ENCODE measurements around the gene VMP1. TPM values are rescaled to one million over a fixed set of nuclear protein-coding genes. Genes with fewer than 3 reads are reported as not detected.
A peak's percentile ranks its signal among the peaks of the same experiment; 100 is the strongest.
"Not testable (repeated sequence)": the region's sequence is repeated elsewhere in the genome, so short reads cannot be mapped to it uniquely, and the experiment has no call there.

The VMP1 gene
- total RNA-seq, 1 experiment from 2014 or later: 277 TPM

GRCh38 chr17:59851439-59852375 lies 144.3 kb downstream of the VMP1 start:
- no peaks in the 10 kb centered on the region for H3K9me2 ChIP-seq (replicated peaks; ENCODE audit: low read length)
- ChIA-PET POLR2A (ENCODE audit: unreplicated experiment) (interaction anchor here (0.5 kb wide), 1 partner anchor 8 kb away, joined by 5 read pairs; no protein-coding TSS in a partner anchor), CTCF (no interaction called here)
- H3K79me2 ChIP-seq (ENCODE audit: low read length): peaks cover 15% of the 10 kb centered on the region
- H3K36me3 ChIP-seq (ENCODE audit: low read depth, low read length): no peaks in the 10 kb centered on the region
- ATAC-seq: no peak
- intact Hi-C loops (cut with micrococcal nuclease): loop anchor here (2.0 kb wide), 2 partner anchors 69 to 145 kb away; partner anchors contain the start of genes PTRH2 and VMP1
- TF ChIP-seq CTCF (conservative IDR thresholded peaks at IDR 0.05; ENCODE audit: low read depth, low read length) (no peak), EZH2 (IDR thresholded peaks at IDR 0.05; ENCODE audit: low read length, unreplicated experiment) (no peak)
- no peaks in the 10 kb centered on the region for H4K20me1 ChIP-seq (ENCODE audit: low read length)
- no peaks in the 10 kb centered on the region for H3K27me3 ChIP-seq (ENCODE audit: low read length)
- peak; percentile 35 for DNase-seq
- no peaks in the 10 kb centered on the region for H3K9me3 ChIP-seq (ENCODE audit: low read length)
- H3K27ac ChIP-seq (ENCODE audit: low read length): peak overlapping the region; percentile 92
- BruUV-seq (replicated peaks): no TSS peak
- H3K4me1 ChIP-seq (ENCODE audit: insufficient read depth, low read length): peaks cover 63% of the 10 kb centered on the region
- H3K9ac ChIP-seq (ENCODE audit: low read length): peak overlapping the region; percentile 68
- no peak overlapping the region for H3K4me2 ChIP-seq (ENCODE audit: low read length)
- H2AFZ ChIP-seq (ENCODE audit: low read length): no peak overlapping the region
- peaks cover 1% of the 10 kb centered on the region for H3F3A ChIP-seq (ENCODE audit: low read length, unreplicated experiment)
- H3K4me3 ChIP-seq (ENCODE audit: low read length): no peak overlapping the region

- BruUV-seq (replicated peaks): TSS peak; percentile 63
- H3K9me2 ChIP-seq (replicated peaks; ENCODE audit: low read length); H3F3A ChIP-seq (ENCODE audit: low read length, unreplicated experiment); H3K36me3 ChIP-seq (ENCODE audit: low read depth, low read length); H3K27me3 ChIP-seq (ENCODE audit: low read length); DNase-seq; H3K9me3 ChIP-seq (ENCODE audit: low read length); H3K4me3 ChIP-seq (ENCODE audit: low read length); H4K20me1 ChIP-seq (ENCODE audit: low read length); ATAC-seq: not testable (repeated sequence)
- peaks cover 62% of the 10 kb centered on the region for H3K4me1 ChIP-seq (ENCODE audit: insufficient read depth, low read length)
- intact Hi-C loops (cut with micrococcal nuclease): loop anchor here (1.0 to 2.0 kb wide), 4 partner anchors 8 to 146 kb away; partner anchors contain the start of genes PTRH2 and VMP1
- peaks cover 20% of the 10 kb centered on the region for H3K79me2 ChIP-seq (ENCODE audit: low read length)
- peak overlapping the region; percentile 68 for H3K9ac ChIP-seq (ENCODE audit: low read length)
- ChIA-PET POLR2A (ENCODE audit: unreplicated experiment) (interaction anchor here (0.6 to 1.0 kb wide), 6 partner anchors 10 to 95 kb away, joined by 3 to 46 read pairs (median 16); no protein-coding TSS in a partner anchor), CTCF (interaction anchor here (0.6 to 1.2 kb wide), 4 partner anchors 9 to 99 kb away, joined by 6 to 18 read pairs (median 14); no protein-coding TSS in a partner anchor)
- H3K27ac ChIP-seq (ENCODE audit: low read length): peak overlapping the region; percentile 92
- peak overlapping the region; percentile 43 for H3K4me2 ChIP-seq (ENCODE audit: low read length)
- H2AFZ ChIP-seq (ENCODE audit: low read length): peak overlapping the region; percentile 22; the same call in 1 of the 2 replicates
Observed at GRCh38 chr17:59852847-59853167, 145.4 kb downstream of the VMP1 start.

- TSS peak; percentile 70 for BruUV-seq (replicated peaks)
- peaks cover 7% of the 10 kb centered on the region for H3F3A ChIP-seq (ENCODE audit: low read length, unreplicated experiment)
- ChIA-PET POLR2A (ENCODE audit: unreplicated experiment) (interaction anchor here (0.6 to 1.1 kb wide), 10 partner anchors 10 to 653 kb away, joined by 3 to 46 read pairs (median 11); no protein-coding TSS in a partner anchor), CTCF (interaction anchor here (0.6 to 1.2 kb wide), 8 partner anchors 8 to 225 kb away, joined by 4 to 18 read pairs (median 6); no protein-coding TSS in a partner anchor)
- no peaks in the 10 kb centered on the region for H3K27me3 ChIP-seq (ENCODE audit: low read length)
- H3K4me2 ChIP-seq (ENCODE audit: low read length): peak overlapping the region; percentile 54
- H3K9me2 ChIP-seq (replicated peaks; ENCODE audit: low read length): no peaks in the 10 kb centered on the region
- no peaks in the 10 kb centered on the region for H4K20me1 ChIP-seq (ENCODE audit: low read length)
- peak overlapping the region; percentile 92 for H3K27ac ChIP-seq (ENCODE audit: low read length)
- peak; percentile 100 for DNase-seq
- peak overlapping the region; percentile 81 for H3K9ac ChIP-seq (ENCODE audit: low read length)
- no peaks in the 10 kb centered on the region for H3K9me3 ChIP-seq (ENCODE audit: low read length)
- peaks cover 62% of the 10 kb centered on the region for H3K4me1 ChIP-seq (ENCODE audit: insufficient read depth, low read length)
- peak; percentile 90 for ATAC-seq
- peaks cover 20% of the 10 kb centered on the region for H3K79me2 ChIP-seq (ENCODE audit: low read length)
- TF ChIP-seq CTCF (conservative IDR thresholded peaks at IDR 0.05; ENCODE audit: low read depth, low read length): peak; percentile 90
- TF ChIP-seq EZH2phosphoT487 (IDR thresholded peaks at IDR 0.05; ENCODE audit: borderline replicate concordance, low read length): no peak
- intact Hi-C loops (cut with micrococcal nuclease): loop anchor here (1.0 to 2.0 kb wide), 4 partner anchors 8 to 147 kb away; partner anchors contain the start of genes PTRH2 and VMP1
- H3K36me3 ChIP-seq (ENCODE audit: low read depth, low read length): no peaks in the 10 kb centered on the region
- H3K4me3 ChIP-seq (ENCODE audit: low read length): no peak overlapping the region
- H2AFZ ChIP-seq (ENCODE audit: low read length): peak overlapping the region; percentile 22; the same call in 1 of the 2 replicates
Observed at GRCh38 chr17:59853168-59853918, 145.9 kb downstream of the VMP1 start.

GRCh38 chr17:59853919-59854729 lies 146.7 kb downstream of the VMP1 start:
- H3K27me3 ChIP-seq (ENCODE audit: low read length); ATAC-seq; H4K20me1 ChIP-seq (ENCODE audit: low read length); DNase-seq; H3K9me3 ChIP-seq (ENCODE audit: low read length); H2AFZ ChIP-seq (ENCODE audit: low read length); BruUV-seq (replicated peaks); H3K36me3 ChIP-seq (ENCODE audit: low read depth, low read length); H3F3A ChIP-seq (ENCODE audit: low read length, unreplicated experiment); H3K4me3 ChIP-seq (ENCODE audit: low read length); H3K9me2 ChIP-seq (replicated peaks; ENCODE audit: low read length): not testable (repeated sequence)
- Histone ChIP-seq H3K9ac (ENCODE audit: low read length) (peak overlapping the region; percentile 81), H3K27ac (ENCODE audit: low read length) (peak overlapping the region; percentile 92), H3K4me1 (ENCODE audit: insufficient read depth, low read length) (peaks cover 70% of the 10 kb centered on the region), H3K79me2 (ENCODE audit: low read length) (peaks cover 20% of the 10 kb centered on the region), H3K4me2 (ENCODE audit: low read length) (peak overlapping the region; percentile 54)
- ChIA-PET CTCF (interaction anchor here (0.6 to 1.2 kb wide), 7 partner anchors 9 to 224 kb away, joined by 4 to 18 read pairs (median 5); no protein-coding TSS in a partner anchor), POLR2A (ENCODE audit: unreplicated experiment) (interaction anchor here (0.6 to 1.1 kb wide), 8 partner anchors 11 to 652 kb away, joined by 3 to 46 read pairs (median 11); no protein-coding TSS in a partner anchor)
- intact Hi-C loops (cut with micrococcal nuclease): loop anchor here (1.0 to 2.0 kb wide), 4 partner anchors 9 to 147 kb away; partner anchors contain the start of genes PTRH2 and VMP1
